22Rv1 (cell line): ENCODE measurements around the gene TASOR2.

Source experiments
- ZFX ChIP-seq: fragments of 450-650 bp; IDR thresholded peaks from 2 replicates; pipeline ENCODE4 v1.6.1; 2017; ENCODE audit warnings: antibody characterized with exemption, borderline replicate concordance
- TF ChIP-seq, protein P1 (sequence below): fragments of 450-650 bp; IDR thresholded peaks from 2 replicates; pipeline ENCODE4 v1.5.1; 2017; ENCODE audit warnings: mild to moderate bottlenecking

DNA sequence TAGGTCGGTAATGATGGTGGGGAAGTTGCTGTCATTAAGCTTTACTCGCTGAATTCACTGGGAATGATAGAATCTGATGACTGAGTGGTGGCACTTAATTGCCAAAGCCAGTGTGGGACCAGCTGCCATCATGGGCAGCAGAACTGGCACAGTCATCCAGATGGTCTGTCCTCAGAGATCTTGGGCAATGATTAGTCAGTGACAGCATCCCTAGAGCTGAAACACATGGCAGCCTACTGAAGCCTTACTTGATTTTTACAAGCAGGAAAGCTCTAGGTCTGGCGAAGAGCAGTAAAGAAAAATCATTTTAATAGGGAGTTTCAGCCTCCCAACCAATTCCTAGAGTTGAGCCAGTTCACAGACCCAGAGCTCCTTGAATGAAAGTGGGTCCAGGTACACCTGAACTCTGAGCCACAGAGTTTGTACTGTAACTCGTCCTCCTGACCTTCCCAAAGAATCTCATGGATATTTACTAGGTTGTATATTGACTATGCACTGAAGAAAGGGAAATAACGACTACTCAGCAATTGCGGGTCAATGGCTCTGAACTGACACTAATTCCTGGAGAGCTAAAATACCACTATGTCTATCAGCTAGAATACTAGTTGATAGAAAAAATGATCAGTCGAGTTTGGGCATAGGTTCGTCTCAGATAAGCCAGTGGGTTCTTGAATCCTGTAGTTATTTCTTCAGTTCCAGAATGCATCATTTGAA, 13.8 kb upstream of the TASOR2 start:
- TF ChIP-seq, protein P1, sequence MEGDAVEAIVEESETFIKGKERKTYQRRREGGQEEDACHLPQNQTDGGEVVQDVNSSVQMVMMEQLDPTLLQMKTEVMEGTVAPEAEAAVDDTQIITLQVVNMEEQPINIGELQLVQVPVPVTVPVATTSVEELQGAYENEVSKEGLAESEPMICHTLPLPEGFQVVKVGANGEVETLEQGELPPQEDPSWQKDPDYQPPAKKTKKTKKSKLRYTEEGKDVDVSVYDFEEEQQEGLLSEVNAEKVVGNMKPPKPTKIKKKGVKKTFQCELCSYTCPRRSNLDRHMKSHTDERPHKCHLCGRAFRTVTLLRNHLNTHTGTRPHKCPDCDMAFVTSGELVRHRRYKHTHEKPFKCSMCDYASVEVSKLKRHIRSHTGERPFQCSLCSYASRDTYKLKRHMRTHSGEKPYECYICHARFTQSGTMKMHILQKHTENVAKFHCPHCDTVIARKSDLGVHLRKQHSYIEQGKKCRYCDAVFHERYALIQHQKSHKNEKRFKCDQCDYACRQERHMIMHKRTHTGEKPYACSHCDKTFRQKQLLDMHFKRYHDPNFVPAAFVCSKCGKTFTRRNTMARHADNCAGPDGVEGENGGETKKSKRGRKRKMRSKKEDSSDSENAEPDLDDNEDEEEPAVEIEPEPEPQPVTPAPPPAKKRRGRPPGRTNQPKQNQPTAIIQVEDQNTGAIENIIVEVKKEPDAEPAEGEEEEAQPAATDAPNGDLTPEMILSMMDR, result no peak
- TF ChIP-seq ZFX, result no peak
